NCI-H774 (cell line): ENCODE measurements around the gene OR4K2.
"Not testable (repeated sequence)": the region's sequence is repeated elsewhere in the genome, so short reads cannot be mapped to it uniquely, and the experiment has no call there.

Experiments
- DNase-seq: peaks from one replicate; lab custom pipeline; 2025; lab: John Stamatoyannopoulos, UW

Gene OR4K2, protein sequence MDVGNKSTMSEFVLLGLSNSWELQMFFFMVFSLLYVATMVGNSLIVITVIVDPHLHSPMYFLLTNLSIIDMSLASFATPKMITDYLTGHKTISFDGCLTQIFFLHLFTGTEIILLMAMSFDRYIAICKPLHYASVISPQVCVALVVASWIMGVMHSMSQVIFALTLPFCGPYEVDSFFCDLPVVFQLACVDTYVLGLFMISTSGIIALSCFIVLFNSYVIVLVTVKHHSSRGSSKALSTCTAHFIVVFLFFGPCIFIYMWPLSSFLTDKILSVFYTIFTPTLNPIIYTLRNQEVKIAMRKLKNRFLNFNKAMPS

DNA sequence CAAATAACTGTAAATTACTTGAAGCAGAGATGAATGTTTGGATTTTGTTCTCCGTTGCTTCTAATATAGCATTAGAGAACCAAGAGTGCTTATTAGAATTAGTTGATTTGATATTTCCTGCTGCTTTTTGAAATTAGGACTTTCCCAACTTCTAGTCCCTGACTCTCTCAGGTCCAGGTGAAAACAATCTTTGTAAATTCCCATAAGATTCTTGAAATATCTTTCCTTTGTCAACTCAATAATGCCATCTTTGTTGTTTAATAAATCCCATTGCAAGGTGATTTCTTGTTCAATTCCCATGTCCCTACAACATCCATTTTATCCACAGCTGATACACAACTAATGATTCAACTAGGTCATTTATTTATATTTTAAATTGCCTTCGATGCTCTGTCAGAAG lies at the start of gene OR4K2:
Gene OR4K2 (plus strand): TSS at position 301 of the 400 bp plus-strand sequence. CDS start 1,126 bp downstream, outside the sequence.
- DNase-seq: no peak

DNA sequence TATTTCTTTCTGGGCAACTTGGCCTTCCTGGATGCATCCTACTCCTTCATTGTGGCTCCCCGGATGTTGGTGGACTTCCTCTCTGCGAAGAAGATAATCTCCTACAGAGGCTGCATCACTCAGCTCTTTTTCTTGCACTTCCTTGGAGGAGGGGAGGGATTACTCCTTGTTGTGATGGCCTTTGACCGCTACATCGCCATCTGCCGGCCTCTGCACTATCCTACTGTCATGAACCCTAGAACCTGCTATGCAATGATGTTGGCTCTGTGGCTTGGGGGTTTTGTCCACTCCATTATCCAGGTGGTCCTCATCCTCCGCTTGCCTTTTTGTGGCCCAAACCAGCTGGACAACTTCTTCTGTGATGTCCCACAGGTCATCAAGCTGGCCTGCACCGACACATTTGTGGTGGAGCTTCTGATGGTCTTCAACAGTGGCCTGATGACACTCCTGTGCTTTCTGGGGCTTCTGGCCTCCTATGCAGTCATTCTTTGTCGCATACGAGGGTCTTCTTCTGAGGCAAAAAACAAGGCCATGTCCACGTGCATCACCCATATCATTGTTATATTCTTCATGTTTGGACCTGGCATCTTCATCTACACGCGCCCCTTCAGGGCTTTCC lies 47.2 kb upstream of the OR4K2 start:
- DNase-seq: not testable (repeated sequence)

DNA sequence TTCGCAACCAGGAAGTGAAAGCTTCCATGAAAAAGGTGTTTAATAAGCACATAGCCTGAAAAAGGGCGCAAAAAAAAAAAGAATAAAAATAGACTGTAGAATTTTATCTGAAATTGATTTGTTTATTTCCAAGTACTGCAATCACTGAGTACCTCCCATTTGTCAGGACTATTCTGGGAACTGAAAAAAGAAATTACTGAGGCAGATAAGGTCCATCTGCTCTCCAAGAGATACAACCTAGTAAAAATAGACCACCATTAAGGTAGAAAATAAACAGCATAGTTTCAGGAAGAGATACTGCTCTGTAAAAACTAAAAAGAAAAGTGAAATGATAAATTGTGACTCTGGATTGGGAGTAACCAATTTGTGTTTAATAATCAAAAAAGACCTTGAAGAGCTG lies 46.6 kb upstream of the OR4K2 start:
- no peak for DNase-seq

DNA sequence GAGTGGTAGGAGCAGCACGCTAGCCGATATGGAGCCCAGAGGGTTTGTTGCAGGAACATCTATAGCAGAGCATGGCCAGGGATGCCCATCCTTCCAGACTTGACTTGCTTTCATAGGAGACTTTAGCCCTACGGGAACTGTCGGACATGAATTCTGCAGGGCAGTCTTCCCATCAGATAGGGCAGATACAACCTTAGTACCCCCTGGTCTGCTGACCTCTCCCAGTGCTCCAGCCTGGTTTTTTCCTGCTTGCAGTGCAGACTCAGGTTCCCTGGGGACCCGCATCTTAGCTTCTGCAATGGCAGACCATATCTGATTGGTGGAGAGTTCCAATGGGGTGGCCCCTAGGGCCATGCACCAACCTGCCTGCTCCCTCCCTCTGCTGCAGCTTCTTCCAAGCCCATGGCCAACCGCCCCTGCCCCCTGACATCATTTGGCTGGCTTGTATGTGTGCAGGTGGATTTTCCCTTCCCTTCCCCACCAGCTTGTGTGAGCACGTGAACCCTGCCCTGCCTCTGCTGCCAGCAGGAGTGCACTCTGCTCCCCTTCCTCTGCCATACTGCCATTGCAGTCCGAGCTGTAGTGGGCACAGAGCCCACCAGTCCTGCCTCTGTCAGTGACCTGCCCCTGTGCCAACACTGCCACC lies 40.6 kb upstream of the OR4K2 start:
- DNase-seq: not testable (repeated sequence)

DNA sequence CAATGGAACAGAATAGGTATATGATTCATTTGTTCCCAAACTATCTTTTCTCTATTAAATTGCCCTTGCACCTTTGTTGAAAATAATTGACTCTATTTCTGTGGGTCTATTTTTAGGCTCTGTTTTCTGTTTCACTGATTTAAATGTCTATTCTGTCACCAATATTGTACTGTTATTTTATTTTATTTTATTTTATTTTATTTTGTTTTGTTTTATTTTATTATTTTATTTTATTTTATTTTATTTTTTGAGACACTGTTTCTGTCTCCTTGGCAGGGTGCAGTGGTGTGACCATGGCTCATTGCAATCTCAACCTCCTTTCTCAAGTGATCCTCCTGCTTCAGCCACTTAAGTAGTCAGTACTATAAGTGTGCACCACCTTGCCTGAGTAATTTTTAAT lies 36.5 kb upstream of the OR4K2 start:
- DNase-seq: no peak

DNA sequence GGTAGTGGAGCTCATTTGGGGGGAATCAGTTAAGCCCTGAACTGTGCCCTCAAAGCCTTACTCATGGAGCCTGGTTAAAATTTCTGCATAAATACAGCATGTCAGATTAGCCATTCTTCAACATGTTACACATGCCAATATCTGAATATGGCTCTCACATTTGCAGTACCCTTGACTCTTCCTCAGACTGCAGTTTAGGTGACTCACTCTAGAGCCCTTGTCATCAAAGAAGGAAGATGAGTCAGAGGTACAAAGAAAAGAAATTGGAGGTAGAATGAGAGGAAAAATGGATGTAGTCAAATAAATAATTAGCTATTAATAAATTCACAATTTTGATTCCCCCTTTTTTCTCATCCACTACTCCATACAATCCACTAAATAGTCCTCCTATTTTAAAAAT lies 23.6 kb upstream of the OR4K2 start:
- no peak for DNase-seq

DNA sequence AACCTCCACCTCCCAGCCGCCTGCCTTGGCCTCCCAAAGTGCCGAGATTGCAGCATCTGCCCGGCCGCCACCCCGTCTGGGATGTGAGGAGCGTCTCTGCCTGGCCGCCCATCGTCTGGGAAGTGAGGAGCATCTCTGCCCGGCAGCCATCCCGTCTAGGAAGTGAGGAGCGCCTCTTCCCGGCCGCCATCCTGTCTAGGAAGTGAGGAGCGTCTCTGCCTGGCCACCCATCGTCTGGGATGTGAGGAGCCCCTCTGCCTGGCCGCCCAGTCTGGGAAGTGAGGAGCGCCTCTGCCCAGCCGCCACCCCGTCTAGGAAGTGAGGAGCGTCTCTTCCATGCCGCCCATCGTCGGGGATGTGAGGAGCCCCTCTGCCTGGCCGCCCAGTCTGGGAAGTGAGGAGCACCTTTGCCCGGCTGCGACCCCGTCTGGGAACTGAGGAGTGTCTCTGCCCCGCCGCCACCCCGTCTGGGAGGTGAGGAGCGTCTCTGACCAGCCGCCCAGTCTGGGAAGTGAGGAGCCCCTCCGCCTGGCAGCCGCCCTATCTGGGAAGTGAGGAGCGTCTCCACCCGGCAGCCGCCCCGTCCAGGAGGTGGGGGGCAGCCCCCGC lies 8.8 kb upstream of the OR4K2 start:
- DNase-seq: not testable (repeated sequence)

DNA sequence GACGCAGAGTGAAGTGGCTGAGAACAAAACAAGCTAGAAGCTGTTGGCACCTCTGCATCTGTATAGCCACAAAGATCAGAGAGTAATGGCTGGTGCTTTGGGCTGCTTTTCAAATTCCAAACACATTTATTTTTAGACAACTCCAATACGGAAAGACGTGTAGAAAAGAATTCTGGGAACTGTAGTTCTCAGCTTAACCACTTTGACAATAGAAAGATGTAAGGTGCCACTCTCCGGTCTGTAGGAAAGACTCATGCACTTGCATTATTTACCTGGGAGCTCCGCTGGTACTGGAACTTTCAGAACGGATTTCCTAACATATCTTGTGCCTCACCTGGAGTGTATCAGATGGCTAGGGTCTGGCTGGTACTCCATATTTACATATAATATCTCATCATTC lies 1.8 kb upstream of the OR4K2 start:
- DNase-seq: no peak

DNA sequence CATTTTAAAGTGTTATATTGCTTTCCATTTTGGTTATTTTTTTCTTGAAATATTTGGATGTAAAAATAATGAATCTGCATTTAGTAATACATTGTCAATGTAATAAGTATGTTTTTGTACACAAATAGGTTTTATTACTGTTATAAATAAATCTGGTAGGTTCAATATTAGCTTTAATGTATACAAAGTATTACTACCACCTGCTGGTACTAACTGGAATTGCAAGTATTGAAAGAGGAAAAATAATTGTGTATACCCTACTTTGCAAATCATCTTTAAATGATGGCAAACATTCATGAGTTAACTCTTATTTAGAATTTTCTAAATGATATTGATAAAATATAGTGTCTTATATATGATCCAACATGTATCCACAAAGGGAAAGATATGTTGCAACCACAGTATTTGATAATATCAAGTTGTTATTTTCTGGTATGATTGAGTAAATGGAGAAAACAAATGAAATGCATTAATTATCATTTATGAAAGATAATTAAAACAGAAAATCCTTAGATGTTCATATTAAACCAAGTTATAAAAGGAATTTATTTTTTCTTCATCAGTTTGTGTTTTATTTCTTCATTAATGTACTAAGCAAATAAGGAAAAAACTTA lies 3.2 kb downstream of the OR4K2 start:
- no peak for DNase-seq

DNA sequence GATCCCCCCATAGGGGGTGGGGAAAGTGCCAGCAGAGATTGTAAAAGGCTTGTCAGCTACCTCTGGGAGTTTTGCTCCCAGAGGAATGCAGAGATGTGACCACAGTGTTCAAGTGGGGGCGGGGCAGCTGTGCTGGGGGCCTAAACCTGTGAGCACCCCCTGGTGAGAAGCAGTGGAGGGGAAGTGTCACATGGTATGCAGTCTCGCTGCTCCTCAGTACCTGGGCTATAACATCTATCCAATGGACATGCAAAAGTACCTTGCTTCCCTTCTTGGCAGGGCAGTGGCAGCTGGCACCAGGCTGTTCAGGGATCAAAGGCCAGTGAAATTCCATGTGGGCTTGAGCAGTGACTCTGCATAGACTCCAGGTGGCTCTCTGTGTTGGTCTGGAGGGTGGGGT lies 20.3 kb downstream of the OR4K2 start:
- no peak for DNase-seq

DNA sequence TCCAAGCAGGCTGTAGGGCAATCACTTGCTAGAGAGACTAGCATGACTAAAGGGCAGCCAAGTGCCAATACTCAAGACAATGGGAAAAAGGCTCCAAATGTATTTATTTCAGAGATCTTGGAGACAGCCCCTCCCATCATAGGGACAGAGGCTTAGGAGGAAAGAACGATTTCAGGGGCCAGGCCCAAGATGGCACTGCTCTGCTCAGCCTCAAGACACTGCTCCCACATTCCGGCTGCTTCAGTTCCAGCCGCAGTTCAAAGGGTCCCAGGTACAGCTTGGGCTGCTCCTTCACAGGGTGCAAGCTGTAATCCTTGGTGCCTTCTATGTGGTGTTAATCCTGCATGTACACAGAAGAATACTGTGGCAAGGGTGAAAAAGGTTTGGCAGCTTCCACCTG lies 26.1 kb downstream of the OR4K2 start:
- DNase-seq: no peak

DNA sequence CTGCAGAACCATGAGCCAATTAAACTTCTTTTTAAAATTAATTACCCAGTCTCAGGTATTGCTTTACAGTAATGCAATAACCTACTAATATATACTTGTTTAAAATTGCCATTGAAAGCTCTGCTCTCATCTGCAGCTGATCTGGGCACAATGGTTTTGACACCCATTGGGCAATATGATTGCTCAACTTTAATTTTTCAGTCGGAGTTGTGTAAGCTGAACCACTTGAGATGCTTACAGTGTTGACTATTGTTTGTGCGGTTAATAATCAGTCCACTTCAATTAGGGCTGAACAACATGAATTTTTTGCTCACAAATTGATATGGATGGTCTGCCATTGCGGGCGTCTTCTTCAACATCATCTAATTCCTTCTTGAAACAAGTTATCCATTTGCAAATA lies 27.5 kb downstream of the OR4K2 start:
- no peak for DNase-seq

DNA sequence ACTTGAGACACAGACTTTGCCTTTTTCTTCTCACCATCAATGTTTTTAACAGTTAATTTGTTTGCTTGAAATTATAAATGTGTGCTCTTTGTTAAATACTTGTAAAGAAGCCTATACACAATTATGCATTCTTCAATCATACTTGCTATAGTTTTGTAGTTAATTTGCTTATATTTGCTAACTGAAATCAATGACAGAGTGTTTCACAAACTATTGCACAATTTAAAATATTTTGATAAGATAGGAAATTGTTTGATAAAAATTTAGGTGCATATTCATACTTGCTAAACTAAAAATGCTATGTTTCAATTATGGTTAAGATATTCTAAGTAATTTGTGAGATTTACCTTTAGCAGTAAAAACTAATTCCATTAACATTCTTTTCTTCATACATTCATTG lies 31.7 kb downstream of the OR4K2 start:
- DNase-seq: no peak

DNA sequence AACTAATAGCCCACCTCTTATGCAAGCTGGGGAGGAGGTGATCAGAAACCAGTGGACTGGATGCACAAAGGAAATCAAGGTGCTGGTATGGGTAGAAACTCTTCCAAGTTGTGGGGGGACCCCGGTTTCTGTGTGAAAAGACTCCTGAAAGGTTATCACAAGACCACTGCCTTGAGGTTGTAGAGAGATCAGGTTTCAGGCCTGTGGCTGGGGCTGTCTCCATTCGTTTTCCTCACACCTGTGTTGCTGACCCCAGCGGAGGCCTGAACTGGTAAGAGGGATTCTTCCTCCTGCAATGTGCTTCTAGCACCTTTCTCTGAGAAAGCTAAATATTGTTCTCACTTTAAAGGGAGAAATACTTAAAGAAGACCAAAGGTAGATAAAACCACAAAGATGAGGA lies 36.2 kb downstream of the OR4K2 start:
- DNase-seq: no peak

DNA sequence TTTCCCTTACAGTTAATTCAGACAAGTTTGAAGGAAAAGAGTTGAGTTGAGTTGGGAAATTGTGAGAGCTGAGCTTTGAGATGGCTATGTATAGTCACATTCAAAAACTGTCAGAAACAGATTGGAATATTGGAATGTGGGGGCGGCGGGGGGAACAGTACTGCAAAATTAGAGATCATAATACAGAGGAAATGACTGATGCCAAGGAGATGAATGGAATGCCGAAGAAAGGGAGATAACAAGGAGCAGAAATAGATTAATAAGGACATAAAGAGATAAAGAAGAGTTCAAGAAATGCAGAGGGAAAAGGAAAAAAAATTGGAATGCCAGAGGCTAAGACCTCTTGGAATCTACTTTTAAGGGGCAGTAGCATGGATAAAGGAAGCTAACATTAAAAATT lies 42.3 kb downstream of the OR4K2 start:
- DNase-seq: no peak

DNA sequence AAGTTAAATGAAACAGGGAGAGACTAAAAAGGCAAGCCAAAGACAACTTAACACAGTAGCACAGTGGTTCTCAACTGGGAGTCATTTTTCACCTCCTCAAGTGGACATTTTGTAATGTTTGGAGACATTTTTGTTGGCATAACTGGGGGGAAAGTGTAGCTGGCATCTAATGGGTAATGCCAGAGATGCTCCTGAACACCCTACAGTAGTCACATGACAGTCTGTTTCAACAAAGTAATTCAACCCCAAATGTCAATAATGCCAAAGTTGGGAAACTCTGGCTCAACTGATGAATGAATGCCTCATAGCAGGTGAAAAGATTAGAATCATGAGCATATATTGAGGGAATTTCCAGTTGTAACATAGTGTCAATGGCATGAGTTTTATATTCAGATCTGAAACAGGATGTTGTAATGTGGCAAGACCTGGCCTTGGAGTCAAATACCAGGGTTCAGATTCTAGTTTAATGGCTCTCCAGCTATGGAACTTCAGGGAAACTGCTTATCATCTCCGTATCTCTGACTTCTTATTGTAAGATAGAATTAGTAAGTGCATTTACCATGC lies 43.1 kb downstream of the OR4K2 start:
- DNase-seq: no peak

DNA sequence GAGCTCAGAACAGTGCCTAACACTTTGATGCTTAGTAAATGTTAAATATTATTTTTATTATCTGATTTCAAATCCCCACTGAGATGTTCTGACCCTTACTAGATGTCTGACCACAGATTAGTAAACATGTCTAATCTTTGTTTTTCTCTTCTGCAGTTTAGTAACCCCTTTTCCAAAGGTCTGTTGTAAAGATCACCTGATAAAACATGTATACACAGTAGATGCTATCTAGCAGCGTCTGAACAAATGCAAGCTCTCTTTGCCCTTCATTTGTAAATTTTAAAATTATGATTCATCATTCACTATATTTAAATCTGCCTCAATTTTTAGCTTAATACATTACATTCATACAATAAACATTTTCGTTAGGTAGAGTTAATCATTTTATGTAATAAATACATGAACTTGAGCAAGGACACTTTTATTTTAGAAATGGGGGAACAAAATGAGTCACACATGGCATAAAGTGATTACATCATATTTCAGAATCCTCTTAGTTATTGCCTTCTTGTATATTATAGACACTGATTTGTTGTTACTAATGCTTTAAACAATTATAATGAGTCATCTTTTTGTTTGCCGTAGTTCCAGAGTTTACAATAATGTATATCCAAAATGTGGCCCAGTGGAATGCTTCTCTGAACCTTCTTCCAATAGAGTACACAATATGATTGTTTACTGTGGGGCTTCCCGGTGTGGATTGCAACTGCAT lies 43.8 kb downstream of the OR4K2 start:
- no peak for DNase-seq

DNA sequence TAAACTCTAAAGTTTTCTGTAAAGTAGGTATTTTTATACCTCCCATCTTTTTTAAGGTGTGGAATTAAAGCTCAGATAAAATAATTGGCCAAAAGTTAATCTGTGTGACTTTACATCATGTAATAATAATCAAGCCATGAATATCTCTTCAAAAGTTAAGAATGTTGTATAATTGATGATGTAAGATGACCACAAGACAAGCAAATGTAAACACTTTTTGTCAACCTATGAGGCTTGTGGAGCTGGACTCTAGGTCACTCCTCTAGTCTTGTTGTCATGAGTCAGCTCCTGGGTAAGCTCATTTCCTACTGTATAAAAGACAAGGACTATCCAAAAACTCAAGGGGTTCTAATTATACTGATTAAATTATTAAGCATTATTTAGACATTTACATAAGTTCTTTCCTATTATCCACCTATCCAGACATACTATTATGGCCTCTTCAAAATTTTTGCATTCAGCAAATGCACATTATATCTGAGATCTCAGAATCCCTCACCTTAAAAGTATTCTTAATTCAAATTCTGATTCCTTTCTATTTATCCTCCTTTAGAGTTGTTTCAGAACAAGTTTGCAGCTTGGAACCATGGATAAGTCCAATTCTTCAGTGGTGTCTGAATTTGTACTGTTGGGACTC lies 45.2 kb downstream of the OR4K2 start, which contains the start of gene OR4K5:
Gene OR4K5 (plus strand): TSS at position 587 of the 637 bp plus-strand sequence. CDS start 0 bp downstream, at position 587.
- no peak for DNase-seq

DNA sequence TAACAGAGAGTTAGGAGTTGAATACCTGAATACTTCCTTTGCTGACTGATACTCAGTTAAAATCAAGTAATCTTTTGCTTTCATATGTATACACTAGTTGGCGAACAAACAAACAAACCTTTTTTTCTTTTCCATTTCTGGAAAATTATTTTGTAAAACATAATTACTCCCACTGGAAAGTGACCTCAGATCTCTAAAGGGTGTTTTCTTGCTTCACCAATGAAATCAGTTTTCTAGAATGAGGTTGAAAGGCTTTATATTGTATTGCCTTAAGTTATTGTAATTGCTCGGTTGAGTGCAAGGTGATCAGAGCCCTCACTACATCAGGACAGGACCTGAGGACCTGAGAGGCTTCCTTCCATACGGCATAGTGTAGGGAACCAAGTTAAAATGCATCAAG lies 55.7 kb downstream of the OR4K2 start, which contains the start of gene OR4K1:
Gene OR4K1 (plus strand): TSS at position 301 of the 400 bp plus-strand sequence. CDS start 4,750 bp downstream, outside the sequence.
- DNase-seq: no peak
